Measurements from ENCODE around the gene TEX38. TPM values are rescaled to one million over a fixed set of nuclear protein-coding genes. Genes with fewer than 3 reads are reported as not detected.
"Not testable (repeated sequence)": the region's sequence is repeated elsewhere in the genome, so short reads cannot be mapped to it uniquely, and the experiment has no call there.

Gene TEX38
- not detected in 2 replicates for total RNA-seq
- 0.21 TPM for polyA plus RNA-seq (2012)

- no peak for DNase-seq (ENCODE audit: low read depth)
Measured at GRCh38 chr1:46671554-46671953, at the start of gene TEX38. TEX38 (plus strand) TSS chr1:46671854; CDS start chr1:46671935, 81 bp downstream.

- DNase-seq (ENCODE audit: low read depth) = no peak
Measured at GRCh38 chr1:46621930-46622329, 49.7 kb upstream of the TEX38 start.

GRCh38 chr1:46622344-46622743 is 49.3 kb upstream of the TEX38 start:
- DNase-seq (ENCODE audit: low read depth) = peak; percentile 43

GRCh38 chr1:46623743-46624644 is 47.7 kb upstream of the TEX38 start:
- DNase-seq (ENCODE audit: low read depth) = no peak

GRCh38 chr1:46630719-46631118 is 40.9 kb upstream of the TEX38 start:
- no peak for DNase-seq (ENCODE audit: low read depth)

- DNase-seq (ENCODE audit: low read depth) = no peak
Measured at GRCh38 chr1:46635205-46635604, 36.4 kb upstream of the TEX38 start.

- DNase-seq (ENCODE audit: low read depth) = peak; percentile 4
Measured at GRCh38 chr1:46637444-46638083, 34.1 kb upstream of the TEX38 start.

- DNase-seq (ENCODE audit: low read depth) = no peak
Measured at GRCh38 chr1:46638921-46639320, 32.7 kb upstream of the TEX38 start.

GRCh38 chr1:46639547-46639946 is 32.1 kb upstream of the TEX38 start:
- no peak for DNase-seq (ENCODE audit: low read depth)

- no peak for DNase-seq (ENCODE audit: low read depth)
Measured at GRCh38 chr1:46642115-46642680, 29.5 kb upstream of the TEX38 start.

GRCh38 chr1:46643368-46643775 is 28.3 kb upstream of the TEX38 start:
- peak; percentile 55 for DNase-seq (ENCODE audit: low read depth)

- no peak for DNase-seq (ENCODE audit: low read depth)
Measured at GRCh38 chr1:46645815-46646214, 25.8 kb upstream of the TEX38 start.

GRCh38 chr1:46646331-46646730 is 25.3 kb upstream of the TEX38 start:
- no peak for DNase-seq (ENCODE audit: low read depth)

- no peak for DNase-seq (ENCODE audit: low read depth)
Measured at GRCh38 chr1:46646844-46647243, 24.8 kb upstream of the TEX38 start.

GRCh38 chr1:46647611-46648010 is 24.0 kb upstream of the TEX38 start:
- no peak for DNase-seq (ENCODE audit: low read depth)

GRCh38 chr1:46649764-46650163 is 21.9 kb upstream of the TEX38 start:
- DNase-seq (ENCODE audit: low read depth) = no peak

GRCh38 chr1:46650491-46650890 is 21.2 kb upstream of the TEX38 start:
- DNase-seq (ENCODE audit: low read depth) = no peak

GRCh38 chr1:46651152-46651551 is 20.5 kb upstream of the TEX38 start:
- not testable (repeated sequence) for DNase-seq (ENCODE audit: low read depth)

GRCh38 chr1:46652321-46653100 is 19.1 kb upstream of the TEX38 start:
- DNase-seq (ENCODE audit: low read depth) = no peak

GRCh38 chr1:46653405-46653958 is 18.2 kb upstream of the TEX38 start:
- DNase-seq (ENCODE audit: low read depth) = no peak

GRCh38 chr1:46654012-46654411 is 17.6 kb upstream of the TEX38 start:
- no peak for DNase-seq (ENCODE audit: low read depth)

Data from myocyte (in vitro differentiated cells).